Measurements from ENCODE around the gene FADS2. TPM values are rescaled to one million over a fixed set of nuclear protein-coding genes. Genes with fewer than 3 reads are reported as not detected.

FADS2 gene
- total RNA-seq, 2 experiments from 2014 or later, result 0.08 to 0.33 TPM

- H3K4me1 ChIP-seq (ENCODE audit: insufficient read depth, low read length), result peaks cover 7% of the 10 kb centered on the region
- no peak overlapping the region for H3K4me3 Mint-ChIP-seq
- intact Hi-C loops (cut with DNase I, micrococcal nuclease), result loop anchor here in 1 of 2 experiments (10.0 kb wide), 1 partner anchor 440 kb away; no protein-coding TSS in a partner anchor
- no peaks in the 10 kb centered on the region for H3K36me3 ChIP-seq (ENCODE audit: insufficient read depth, low read length)
- H3K4me3 ChIP-seq (ENCODE audit: low read length), result no peak overlapping the region
- ChIA-PET CTCF (interaction anchor here (1.3 to 2.1 kb wide), 2 partner anchors 23 to 233 kb away, joined by 3 to 4 read pairs; no protein-coding TSS in a partner anchor), POLR2A (no interaction called here)
- TF ChIP-seq, protein P1, sequence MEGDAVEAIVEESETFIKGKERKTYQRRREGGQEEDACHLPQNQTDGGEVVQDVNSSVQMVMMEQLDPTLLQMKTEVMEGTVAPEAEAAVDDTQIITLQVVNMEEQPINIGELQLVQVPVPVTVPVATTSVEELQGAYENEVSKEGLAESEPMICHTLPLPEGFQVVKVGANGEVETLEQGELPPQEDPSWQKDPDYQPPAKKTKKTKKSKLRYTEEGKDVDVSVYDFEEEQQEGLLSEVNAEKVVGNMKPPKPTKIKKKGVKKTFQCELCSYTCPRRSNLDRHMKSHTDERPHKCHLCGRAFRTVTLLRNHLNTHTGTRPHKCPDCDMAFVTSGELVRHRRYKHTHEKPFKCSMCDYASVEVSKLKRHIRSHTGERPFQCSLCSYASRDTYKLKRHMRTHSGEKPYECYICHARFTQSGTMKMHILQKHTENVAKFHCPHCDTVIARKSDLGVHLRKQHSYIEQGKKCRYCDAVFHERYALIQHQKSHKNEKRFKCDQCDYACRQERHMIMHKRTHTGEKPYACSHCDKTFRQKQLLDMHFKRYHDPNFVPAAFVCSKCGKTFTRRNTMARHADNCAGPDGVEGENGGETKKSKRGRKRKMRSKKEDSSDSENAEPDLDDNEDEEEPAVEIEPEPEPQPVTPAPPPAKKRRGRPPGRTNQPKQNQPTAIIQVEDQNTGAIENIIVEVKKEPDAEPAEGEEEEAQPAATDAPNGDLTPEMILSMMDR (IDR thresholded peaks at IDR 0.05), result no peak
- H3K27me3 Mint-ChIP-seq, result peaks cover 7% of the 10 kb centered on the region
- no peak overlapping the region for H3K27ac ChIP-seq (ENCODE audit: low read depth in 1 of 2, low read length in 2 of 2)
- ATAC-seq (ENCODE audit: poor library complexity), result no peak
- no peak overlapping the region for H3K27ac Mint-ChIP-seq
- peaks cover 5% of the 10 kb centered on the region for H3K4me1 Mint-ChIP-seq (ENCODE audit: low read depth)
- H3K9me3 Mint-ChIP-seq, result no peaks in the 10 kb centered on the region
- H3K9me3 ChIP-seq (ENCODE audit: control insufficient read depth in 1 of 2, insufficient read depth in 1 of 2, low read length in 2 of 2), result no peaks in the 10 kb centered on the region
- DNase-seq, result no peak
- H3K27me3 ChIP-seq (ENCODE audit: control insufficient read depth in 1 of 2, insufficient read depth in 2 of 2, low read length in 2 of 2), result no peaks in the 10 kb centered on the region
- no peaks in the 10 kb centered on the region for H3K36me3 Mint-ChIP-seq (ENCODE audit: low read depth)
These were observed 46.3 kb downstream of the FADS2 start for GRCh38 chr11:61874377-61874809.

DNA sequence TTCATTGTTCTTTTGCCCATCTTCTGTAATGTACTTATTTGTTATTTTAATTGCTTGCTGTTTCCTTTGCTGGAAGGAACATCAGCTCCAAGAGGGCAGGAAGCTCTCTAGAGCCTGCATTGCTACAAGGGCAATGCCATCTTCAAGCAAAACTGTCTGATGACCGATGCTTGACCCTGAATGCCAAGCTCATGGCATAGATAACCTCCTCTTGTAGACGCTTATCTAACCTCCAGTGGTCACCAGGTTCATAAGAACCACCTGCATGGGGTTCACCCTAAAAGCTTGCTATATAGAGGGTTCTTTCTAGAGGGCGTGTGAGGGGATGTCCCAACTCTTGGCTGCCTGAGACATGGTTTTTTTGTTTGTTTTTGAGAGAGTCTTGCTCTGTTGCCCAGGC, 46.8 kb downstream of the FADS2 start:
- ATAC-seq (ENCODE audit: poor library complexity), result no peak
- POLR2A ChIA-PET, result no interaction called here

DNA sequence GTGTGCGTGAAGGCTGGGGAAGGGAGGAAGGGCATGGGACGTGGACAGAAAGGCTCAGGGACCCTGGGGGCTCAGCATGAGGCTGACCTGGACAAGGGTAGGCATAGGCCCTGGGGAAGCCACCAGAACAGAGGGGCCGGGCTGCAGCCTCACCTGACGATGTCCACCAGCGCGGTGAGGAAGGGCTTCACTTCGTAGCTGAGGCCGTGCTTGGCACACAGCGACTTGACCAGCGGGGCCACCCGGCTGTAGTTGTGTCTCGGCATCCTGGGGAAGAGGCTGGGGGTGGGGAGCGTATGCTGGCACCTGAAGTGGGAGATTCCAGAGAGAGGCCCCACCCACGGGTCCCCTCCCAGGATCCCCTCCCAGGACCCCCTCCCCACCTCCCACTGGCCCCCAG, 47.6 kb downstream of the FADS2 start:
- Histone ChIP-seq H3K27ac (ENCODE audit: low read depth in 1 of 2, low read length in 2 of 2) (no peak overlapping the region), H3K27me3 (ENCODE audit: control insufficient read depth in 1 of 2, insufficient read depth in 2 of 2, low read length in 2 of 2) (no peaks in the 10 kb centered on the region), H3K4me3 (ENCODE audit: low read length) (no peak overlapping the region), H3K4me1 (ENCODE audit: insufficient read depth, low read length) (peaks cover 7% of the 10 kb centered on the region), H3K36me3 (ENCODE audit: insufficient read depth, low read length) (no peaks in the 10 kb centered on the region), H3K9me3 (ENCODE audit: control insufficient read depth in 1 of 2, insufficient read depth in 1 of 2, low read length in 2 of 2) (no peaks in the 10 kb centered on the region)
- no peak for ATAC-seq (ENCODE audit: poor library complexity)
- H3K4me1 Mint-ChIP-seq (ENCODE audit: low read depth), result peaks cover 5% of the 10 kb centered on the region
- TF ChIP-seq, protein P1 (IDR thresholded peaks at IDR 0.05), result no peak
- no peaks in the 10 kb centered on the region for H3K9me3 Mint-ChIP-seq
- POLR2A ChIA-PET, result no interaction called here
- no peak overlapping the region for H3K27ac Mint-ChIP-seq
- CTCF ChIA-PET, result interaction anchor here (1.4 kb wide), 1 partner anchor 206 kb away, joined by 3 read pairs; no protein-coding TSS in a partner anchor
- H3K4me3 Mint-ChIP-seq, result no peak overlapping the region
- H3K36me3 Mint-ChIP-seq (ENCODE audit: low read depth), result no peaks in the 10 kb centered on the region
- H3K27me3 Mint-ChIP-seq, result peaks cover 7% of the 10 kb centered on the region
- intact Hi-C loops (cut with DNase I, micrococcal nuclease), result loop anchor here in 1 of 2 experiments (10.0 kb wide), 1 partner anchor 439 kb away; no protein-coding TSS in a partner anchor
- no peak for DNase-seq

More for the DNA sequence above, 46.8 kb downstream of the FADS2 start:
- Mint-ChIP-seq H3K27me3 (peaks cover 7% of the 10 kb centered on the region), H3K36me3 (ENCODE audit: low read depth) (no peaks in the 10 kb centered on the region), H3K4me1 (ENCODE audit: low read depth) (peaks cover 5% of the 10 kb centered on the region), H3K9me3 (no peaks in the 10 kb centered on the region), H3K4me3 (no peak overlapping the region), H3K27ac (no peak overlapping the region)
- H3K9me3 ChIP-seq (ENCODE audit: control insufficient read depth in 1 of 2, insufficient read depth in 1 of 2, low read length in 2 of 2), result no peaks in the 10 kb centered on the region
- no peaks in the 10 kb centered on the region for H3K27me3 ChIP-seq (ENCODE audit: control insufficient read depth in 1 of 2, insufficient read depth in 2 of 2, low read length in 2 of 2)
- H3K36me3 ChIP-seq (ENCODE audit: insufficient read depth, low read length), result no peaks in the 10 kb centered on the region
- no peak overlapping the region for H3K27ac ChIP-seq (ENCODE audit: low read depth in 1 of 2, low read length in 2 of 2)
- TF ChIP-seq, protein P1 (IDR thresholded peaks at IDR 0.05), result no peak
- DNase-seq, result no peak
- intact Hi-C loops (cut with DNase I, micrococcal nuclease), result loop anchor here in 1 of 2 experiments (10.0 kb wide), 1 partner anchor 440 kb away; no protein-coding TSS in a partner anchor
- H3K4me3 ChIP-seq (ENCODE audit: low read length), result no peak overlapping the region
- peaks cover 7% of the 10 kb centered on the region for H3K4me1 ChIP-seq (ENCODE audit: insufficient read depth, low read length)
- CTCF ChIA-PET, result interaction anchor here (2.1 kb wide), 1 partner anchor 233 kb away, joined by 4 read pairs; no protein-coding TSS in a partner anchor

All from CD4-positive, alpha-beta T cell (primary cell).